Measurements from ENCODE around the gene CHRNA4.

GRCh38 chr20:63365601-63366389 is 4.6 kb upstream of the CHRNA4 start:
- TF ChIP-seq CTCF (IDR thresholded peaks at IDR 0.05) (no peak), POLR2A (IDR thresholded peaks at IDR 0.05) (no peak), POLR2AphosphoS5 (IDR thresholded peaks at IDR 0.05) (no peak)
